ENCODE data around the gene PARD6B. TPM values are rescaled to one million over a fixed set of nuclear protein-coding genes. Genes with fewer than 3 reads are reported as not detected.
"Not testable (repeated sequence)": the region's sequence is repeated elsewhere in the genome, so short reads cannot be mapped to it uniquely, and the experiment has no call there.

PARD6B gene
- total and polyA plus RNA-seq, 2 experiments from 2014 or later = 14.6 to 41.0 TPM

GRCh38 chr20:50799176-50799889 lies 68.0 kb downstream of the PARD6B start:
- Histone ChIP-seq H3K9me2 (replicated peaks; ENCODE audit: insufficient read depth) (no peaks in the 10 kb centered on the region), H4K20me1 (ENCODE audit: insufficient read depth, poor library complexity, severe bottlenecking) (no peaks in the 10 kb centered on the region), H3K36me3 (replicated peaks; ENCODE audit: insufficient read depth, low read depth) (no peaks in the 10 kb centered on the region), H3K27me3 (no peaks in the 10 kb centered on the region), H3K27ac (no peak overlapping the region), H3K4me2 (no peak overlapping the region), H3K4me1 (ENCODE audit: insufficient read depth) (peaks cover 2% of the 10 kb centered on the region), H3K4me3 (no peak overlapping the region), H2AFZ (no peak overlapping the region), H3K79me2 (peaks cover 11% of the 10 kb centered on the region), H3K9me3 (ENCODE audit: low read depth) (no peaks in the 10 kb centered on the region)
- 80% methylated on average over 13 of the region's 13 CpGs for WGBS (ENCODE audit: low lambda C conversion rate, missing lambda C conversion rate)
- TF ChIP-seq EZH2phosphoT487 (IDR thresholded peaks at IDR 0.05; ENCODE audit: low read depth, severe bottlenecking, unreplicated experiment) (no peak), EZH2 (IDR thresholded peaks at IDR 0.05; ENCODE audit: borderline replicate concordance) (no peak)
- TF ChIP-seq, protein P1, sequence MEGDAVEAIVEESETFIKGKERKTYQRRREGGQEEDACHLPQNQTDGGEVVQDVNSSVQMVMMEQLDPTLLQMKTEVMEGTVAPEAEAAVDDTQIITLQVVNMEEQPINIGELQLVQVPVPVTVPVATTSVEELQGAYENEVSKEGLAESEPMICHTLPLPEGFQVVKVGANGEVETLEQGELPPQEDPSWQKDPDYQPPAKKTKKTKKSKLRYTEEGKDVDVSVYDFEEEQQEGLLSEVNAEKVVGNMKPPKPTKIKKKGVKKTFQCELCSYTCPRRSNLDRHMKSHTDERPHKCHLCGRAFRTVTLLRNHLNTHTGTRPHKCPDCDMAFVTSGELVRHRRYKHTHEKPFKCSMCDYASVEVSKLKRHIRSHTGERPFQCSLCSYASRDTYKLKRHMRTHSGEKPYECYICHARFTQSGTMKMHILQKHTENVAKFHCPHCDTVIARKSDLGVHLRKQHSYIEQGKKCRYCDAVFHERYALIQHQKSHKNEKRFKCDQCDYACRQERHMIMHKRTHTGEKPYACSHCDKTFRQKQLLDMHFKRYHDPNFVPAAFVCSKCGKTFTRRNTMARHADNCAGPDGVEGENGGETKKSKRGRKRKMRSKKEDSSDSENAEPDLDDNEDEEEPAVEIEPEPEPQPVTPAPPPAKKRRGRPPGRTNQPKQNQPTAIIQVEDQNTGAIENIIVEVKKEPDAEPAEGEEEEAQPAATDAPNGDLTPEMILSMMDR (IDR thresholded peaks at IDR 0.05; ENCODE audit: poor library complexity) = no peak
- DNase-seq (ENCODE audit: low spot score) = no peak

- Histone ChIP-seq H3K79me2 (peaks cover 11% of the 10 kb centered on the region), H3K27ac (no peak overlapping the region), H3K9me3 (ENCODE audit: low read depth) (no peaks in the 10 kb centered on the region), H3K27me3 (no peaks in the 10 kb centered on the region), H3K36me3 (replicated peaks; ENCODE audit: insufficient read depth, low read depth) (no peaks in the 10 kb centered on the region), H2AFZ (no peak overlapping the region), H3K4me3 (no peak overlapping the region), H4K20me1 (ENCODE audit: insufficient read depth, poor library complexity, severe bottlenecking) (no peaks in the 10 kb centered on the region), H3K4me1 (ENCODE audit: insufficient read depth) (no peaks in the 10 kb centered on the region), H3K9me2 (replicated peaks; ENCODE audit: insufficient read depth) (no peaks in the 10 kb centered on the region), H3K4me2 (no peak overlapping the region)
- WGBS (ENCODE audit: low lambda C conversion rate, missing lambda C conversion rate) = 89% methylated on average over 8 of the region's 8 CpGs
- no peak for DNase-seq (ENCODE audit: low spot score)
- TF ChIP-seq EZH2 (IDR thresholded peaks at IDR 0.05; ENCODE audit: borderline replicate concordance) (no peak), EZH2phosphoT487 (IDR thresholded peaks at IDR 0.05; ENCODE audit: low read depth, severe bottlenecking, unreplicated experiment) (no peak)
- TF ChIP-seq, protein P1 (IDR thresholded peaks at IDR 0.05; ENCODE audit: poor library complexity) = no peak
Observed at GRCh38 chr20:50799890-50800550, 68.6 kb downstream of the PARD6B start.

DNA sequence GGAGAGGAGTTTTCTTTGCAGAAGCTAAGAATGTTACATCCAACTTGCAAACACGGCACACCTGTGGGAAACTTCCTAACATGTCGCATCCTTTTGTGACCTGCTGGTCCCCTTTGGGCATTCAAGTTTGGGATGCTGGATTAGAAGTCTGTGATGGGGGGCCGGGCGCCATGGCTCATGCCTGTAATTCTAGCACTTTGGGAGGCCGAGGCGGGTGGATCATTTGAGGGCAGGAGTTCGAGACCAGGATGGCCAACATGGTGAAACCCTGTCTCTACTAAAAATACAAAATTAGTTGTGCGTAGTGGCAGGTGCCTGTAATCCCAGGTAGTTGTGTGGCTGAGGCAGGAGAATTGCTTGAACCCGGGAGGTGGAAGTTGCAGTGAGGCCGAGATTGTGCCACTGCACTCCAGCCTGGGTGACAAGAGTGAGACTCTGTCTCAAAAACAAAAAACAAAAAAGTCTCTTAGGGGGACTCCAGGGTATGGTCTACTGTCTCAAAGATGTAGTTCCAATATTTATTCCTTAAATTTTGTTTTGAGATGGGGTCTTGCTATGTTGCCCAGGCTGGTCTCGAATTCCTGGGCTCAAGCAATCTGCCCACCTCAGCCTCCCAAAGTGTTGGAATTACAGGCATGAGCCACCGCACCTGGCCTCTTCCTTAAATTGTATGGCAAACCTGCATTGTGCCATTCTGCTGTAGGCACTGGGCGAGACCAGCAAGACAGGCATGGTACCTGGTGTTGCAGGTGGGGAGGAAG lies 69.8 kb downstream of the PARD6B start:
- H3K27ac ChIP-seq; H4K20me1 ChIP-seq (ENCODE audit: insufficient read depth, poor library complexity, severe bottlenecking); H3K4me1 ChIP-seq (ENCODE audit: insufficient read depth); H3K27me3 ChIP-seq; H3K4me3 ChIP-seq; H3K79me2 ChIP-seq; H3K4me2 ChIP-seq; H3K9me2 ChIP-seq (replicated peaks; ENCODE audit: insufficient read depth); H3K9me3 ChIP-seq (ENCODE audit: low read depth); H3K36me3 ChIP-seq (replicated peaks; ENCODE audit: insufficient read depth, low read depth); H2AFZ ChIP-seq; DNase-seq (ENCODE audit: low spot score): not testable (repeated sequence)
- 94% methylated on average over 13 of the region's 13 CpGs for WGBS (ENCODE audit: low lambda C conversion rate, missing lambda C conversion rate)

- Histone ChIP-seq H3K27me3 (no peaks in the 10 kb centered on the region), H3K9me3 (ENCODE audit: low read depth) (no peaks in the 10 kb centered on the region), H3K27ac (no peak overlapping the region), H3K4me2 (no peak overlapping the region), H4K20me1 (ENCODE audit: insufficient read depth, poor library complexity, severe bottlenecking) (no peaks in the 10 kb centered on the region), H3K4me1 (ENCODE audit: insufficient read depth) (no peaks in the 10 kb centered on the region), H2AFZ (no peak overlapping the region), H3K4me3 (no peak overlapping the region), H3K9me2 (replicated peaks; ENCODE audit: insufficient read depth) (no peaks in the 10 kb centered on the region), H3K79me2 (peaks cover 3% of the 10 kb centered on the region), H3K36me3 (replicated peaks; ENCODE audit: insufficient read depth, low read depth) (no peaks in the 10 kb centered on the region)
- DNase-seq (ENCODE audit: low spot score) = no peak
- no peak for TF ChIP-seq EZH2phosphoT487 (IDR thresholded peaks at IDR 0.05; ENCODE audit: low read depth, severe bottlenecking, unreplicated experiment)
- TF ChIP-seq, protein P1 (IDR thresholded peaks at IDR 0.05; ENCODE audit: poor library complexity) = no peak
- no peak for TF ChIP-seq EZH2 (IDR thresholded peaks at IDR 0.05; ENCODE audit: borderline replicate concordance)
- 90% methylated on average over 5 of the region's 5 CpGs for WGBS (ENCODE audit: low lambda C conversion rate, missing lambda C conversion rate)
Observed at GRCh38 chr20:50801747-50802125, 70.4 kb downstream of the PARD6B start.
